K562 (cell line): Measurements from ENCODE around the gene USP20. TPM values are rescaled to one million over a fixed set of nuclear protein-coding genes. Genes with fewer than 3 reads are reported as not detected.

Experiments used
- ATAC-seq: fragments of 200-7000 bp; cut with Tn5 transposase; 3 replicates; pipeline ENCODE4 v1.9.1; 2020; ENCODE audit warnings: moderate library complexity
- BruUV-seq: library from RNA; stranded (reverse); fragments of 400-500 nt; replicated peaks from 2 replicates; lab custom pipeline; 2021; lab: Mats Ljungman, UMichigan
- CTCF ChIA-PET: fragments of 300-600 bp; formaldehyde crosslinking; extraction: SDS; loops from one replicate; lab custom pipeline; 2021; ENCODE audit warnings: low intra/inter-chr PET ratio; lab: Yijun Ruan, JAX
- POLR2A ChIA-PET: fragments of 300-600, 350-650 bp; sonication (Branson Sonifier 250); formaldehyde crosslinking; extraction: SDS; loops from one replicate; lab custom pipeline; 2021; ENCODE audit warnings: antibody characterized with exemption, inconsistent platforms; lab: Yijun Ruan, JAX
- DNase-seq, 4 experiments: peaks; one replicate each; pipeline versions ENCODE4 v3.0.0 to v3.0.0-alpha.2; 2011 to 2018; ENCODE audit warnings: low spot score in 3 of 4, mixed read lengths in 3 of 4; ENCODE audit errors: extremely low read depth in 1 of 4
- FAIRE-seq: peaks from 2 replicates; lab custom pipeline; 2011; peaks lifted over from hg19 to GRCh38; lab: Jason Lieb, UNC
- H2AFZ ChIP-seq: 2 replicates; pipeline ENCODE4 v1.6.0; 2011; ENCODE audit warnings: low read depth, low read length, control low read depth, inconsistent platforms
- H3K27ac ChIP-seq: fragments of 200-600 bp; 3 replicates; pipeline ENCODE4 v1.8.0; 2011; ENCODE audit warnings: low read depth, mild to moderate bottlenecking, control low read depth, inconsistent platforms, low read length, moderate library complexity, mixed read lengths; ENCODE audit errors: extremely low read depth
- H3K27me3 ChIP-seq, 2 experiments: fragments of 300-600 bp in 1 of 2; 2 replicates in 1 of 2; 3 replicates in 1 of 2; pipeline versions ENCODE4 v1.6.0 to v1.8.0; 2011; ENCODE audit warnings: inconsistent platforms in 2 of 2, low read length in 2 of 2, mild to moderate bottlenecking in 1 of 2, mixed read lengths in 1 of 2, moderate library complexity in 1 of 2; ENCODE audit not compliant: control insufficient read depth in 2 of 2, insufficient read depth in 2 of 2
- H3K36me3 ChIP-seq: fragments of 300-600 bp; 3 replicates; pipeline ENCODE4 v1.8.0; 2011; ENCODE audit warnings: mild to moderate bottlenecking, low read length, inconsistent platforms; ENCODE audit not compliant: control insufficient read depth, insufficient read depth
- H3K4me1 ChIP-seq, 2 experiments: fragments of 200-600 bp in 1 of 2; replicated peaks in 1 of 2; 2 replicates in 1 of 2; 3 replicates in 1 of 2; pipeline versions ENCODE4 v1.5.1 to v1.8.0; 2011; ENCODE audit warnings: inconsistent platforms in 2 of 2, low read length in 2 of 2, mild to moderate bottlenecking in 1 of 2, mixed read lengths in 1 of 2, moderate library complexity in 1 of 2; ENCODE audit not compliant: control insufficient read depth in 2 of 2, insufficient read depth in 2 of 2
- H3K4me2 ChIP-seq: 2 replicates; pipeline ENCODE4 v1.6.1; 2011; ENCODE audit warnings: low read length, control low read depth, inconsistent platforms, mixed read lengths; ENCODE audit not compliant: insufficient read depth
- H3K4me3 ChIP-seq: fragments of 200-600 bp; sonication (generic), shearing (Covaris generic); 2 replicates; pipeline ENCODE4 v1.5.1; 2016; ENCODE audit warnings: control low read depth, inconsistent platforms
- H3K79me2 ChIP-seq: fragments of 200-600 bp; 3 replicates; pipeline ENCODE4 v1.8.0; 2011; ENCODE audit warnings: low read length, inconsistent platforms; ENCODE audit not compliant: control insufficient read depth, insufficient read depth
- H3K9ac ChIP-seq, 2 experiments: 2 replicates each; pipeline versions ENCODE4 v1.6.0 to v1.6.1; 2011; ENCODE audit warnings: low read depth in 2 of 2, low read length in 2 of 2, control low read depth in 1 of 2, inconsistent platforms in 1 of 2, mild to moderate bottlenecking in 1 of 2, mixed read lengths in 1 of 2; ENCODE audit not compliant: insufficient read depth in 1 of 2
- H3K9me1 ChIP-seq: one replicate; pipeline ENCODE4 v1.6.0; 2011; ENCODE audit warnings: inconsistent platforms, mild to moderate bottlenecking, low read length, moderate library complexity; ENCODE audit not compliant: control insufficient read depth, insufficient read depth
- H3K9me3 ChIP-seq: replicated peaks from 2 replicates; pipeline ENCODE4 v1.5.1; 2011; ENCODE audit warnings: low read depth, low read length, inconsistent platforms; ENCODE audit not compliant: control insufficient read depth, insufficient read depth
- H4K20me1 ChIP-seq: replicated peaks from 2 replicates; pipeline ENCODE4 v1.6.1; 2011; ENCODE audit warnings: low read length, inconsistent platforms, mixed read lengths; ENCODE audit not compliant: control insufficient read depth, insufficient read depth
- FIP1L1 ChIP-seq: fragments of 200-400 bp; formaldehyde crosslinking; IDR thresholded peaks from 2 replicates; pipeline ENCODE4 v1.6.1; 2018; ENCODE audit warnings: mild to moderate bottlenecking, low read depth, low read length; ENCODE audit not compliant: poor library complexity, severe bottlenecking
- HMGN3 ChIP-seq: IDR thresholded peaks from 2 replicates; pipeline ENCODE4 v1.6.1; 2011; ENCODE audit warnings: borderline replicate concordance, low read depth, mild to moderate bottlenecking, mixed read lengths, low read length; ENCODE audit not compliant: insufficient read length; ENCODE audit errors: extremely low read depth
- KDM4B ChIP-seq, 2 experiments: fragments of 450-650 bp in 1 of 2; sonication (generic) in 1 of 2; IDR thresholded peaks; 2 replicates each; pipeline ENCODE4 v1.6.1; 2016 to 2017; ENCODE audit warnings: borderline replicate concordance in 2 of 2, antibody characterized with exemption in 1 of 2, low read depth in 1 of 2, mild to moderate bottlenecking in 1 of 2
- SP2 ChIP-seq: IDR thresholded peaks from 2 replicates; pipeline ENCODE4 v1.6.1; 2011; ENCODE audit warnings: mild to moderate bottlenecking, low read depth, low read length, moderate library complexity; ENCODE audit not compliant: poor library complexity, severe bottlenecking; ENCODE audit errors: extremely low read depth
- YY1 ChIP-seq, 3 experiments: IDR thresholded peaks; 2 replicates each; pipeline ENCODE4 v1.6.1; 2011; ENCODE audit warnings: low read length in 2 of 3, mild to moderate bottlenecking in 2 of 3, moderate library complexity in 2 of 3, borderline replicate concordance in 1 of 3, control low read depth in 1 of 3, low read depth in 1 of 3; ENCODE audit not compliant: insufficient read depth in 3 of 3, insufficient replicate concordance in 2 of 3, control insufficient read depth in 1 of 3, insufficient read length in 1 of 3; ENCODE audit errors: extremely low read depth in 1 of 3
- ZNF347 ChIP-seq: fragments of 450-650 bp; formaldehyde crosslinking; IDR thresholded peaks from 2 replicates; pipeline ENCODE4 v1.4.0; 2020; ENCODE audit warnings: low read depth, mild to moderate bottlenecking, moderate library complexity
- ZNF830 ChIP-seq: fragments of 250-450 bp; sonication (Bioruptor Pico); IDR thresholded peaks from 2 replicates; pipeline ENCODE4 v1.5.0; 2021; ENCODE audit warnings: mild to moderate bottlenecking
- WGBS: fragments of 100-300 bp; shearing (Covaris generic); methylation state at CpG from one replicate; pipeline ENCODE4 v1.1.6; 2016; ENCODE audit warnings: low coverage, mixed read lengths; ENCODE audit not compliant: insufficient coverage; ENCODE audit errors: missing lambda C conversion rate; 5-methylcytosine and 5-hydroxymethylcytosine counted together
- in situ Hi-C: fragments of 300-500 bp; cut with MboI; formaldehyde crosslinking; loops from 4 replicates; pipeline ENCODE4 v1.15.0; 2018; ENCODE audit warnings: inconsistent platforms, mixed read lengths
- intact Hi-C: fragments of 100-400 bp; cut with micrococcal nuclease; formaldehyde crosslinking; loops from 2 replicates; pipeline ENCODE4 v1.14.2; 2022
- polyA plus RNA-seq, 8 experiments: library from polyadenylated mRNA; depleted of rRNA in 4 of 8; stranded (reverse) in 5 of 8; unstranded in 3 of 8; fragments of >200 nt; fragmentation: Nextera tagmentation in 2 of 8; fragmentation: Illumina TruSeq in 1 of 8; extraction: Ambion mirVana in 2 of 8; extraction: Trizol in 1 of 8; gene quantifications; 2 replicates each; pipeline versions ENCODE4 v1.2.1 to v1.2.3, GENCODE V29; 2011 to 2014; ENCODE audit warnings: inconsistent platforms in 1 of 8, missing spikeins in 1 of 8
- total RNA-seq, 7 experiments: library from RNA; depleted of rRNA in 6 of 7; stranded (reverse); fragments of >200 nt in 6 of 7; fragmentation: Illumina TruSeq in 2 of 7; extraction: Trizol in 2 of 7; gene quantifications; 2 replicates each; pipeline versions ENCODE4 v1.2.1 to v1.2.3, GENCODE V29; 2011 to 2021; ENCODE audit warnings: low replicate concordance in 1 of 7
- TF ChIP-seq, protein P1 (sequence below): fragments of 250-450 bp; sonication (Bioruptor Pico); IDR thresholded peaks from 2 replicates; pipeline ENCODE4 v1.4.0; 2020; ENCODE audit warnings: mild to moderate bottlenecking, moderate library complexity, borderline replicate concordance
- TF ChIP-seq, protein P2 (sequence below): sonication (generic); formaldehyde crosslinking; IDR thresholded peaks from 2 replicates; pipeline ENCODE4 v1.8.1; 2023; ENCODE audit warnings: mild to moderate bottlenecking, missing genetic modification reagents
- TF ChIP-seq, protein P3 (sequence below): fragments of 450-650 bp; formaldehyde crosslinking; IDR thresholded peaks from 2 replicates; pipeline ENCODE4 v1.4.0; 2022; ENCODE audit warnings: missing genetic modification characterization

The USP20 gene
- total and polyA plus RNA-seq, 9 of the 15 experiments (the other 6 are each of a cell fraction or from before 2014, with no cell fraction given) = 1.9 to 136 (median 49.1) TPM

DNA sequence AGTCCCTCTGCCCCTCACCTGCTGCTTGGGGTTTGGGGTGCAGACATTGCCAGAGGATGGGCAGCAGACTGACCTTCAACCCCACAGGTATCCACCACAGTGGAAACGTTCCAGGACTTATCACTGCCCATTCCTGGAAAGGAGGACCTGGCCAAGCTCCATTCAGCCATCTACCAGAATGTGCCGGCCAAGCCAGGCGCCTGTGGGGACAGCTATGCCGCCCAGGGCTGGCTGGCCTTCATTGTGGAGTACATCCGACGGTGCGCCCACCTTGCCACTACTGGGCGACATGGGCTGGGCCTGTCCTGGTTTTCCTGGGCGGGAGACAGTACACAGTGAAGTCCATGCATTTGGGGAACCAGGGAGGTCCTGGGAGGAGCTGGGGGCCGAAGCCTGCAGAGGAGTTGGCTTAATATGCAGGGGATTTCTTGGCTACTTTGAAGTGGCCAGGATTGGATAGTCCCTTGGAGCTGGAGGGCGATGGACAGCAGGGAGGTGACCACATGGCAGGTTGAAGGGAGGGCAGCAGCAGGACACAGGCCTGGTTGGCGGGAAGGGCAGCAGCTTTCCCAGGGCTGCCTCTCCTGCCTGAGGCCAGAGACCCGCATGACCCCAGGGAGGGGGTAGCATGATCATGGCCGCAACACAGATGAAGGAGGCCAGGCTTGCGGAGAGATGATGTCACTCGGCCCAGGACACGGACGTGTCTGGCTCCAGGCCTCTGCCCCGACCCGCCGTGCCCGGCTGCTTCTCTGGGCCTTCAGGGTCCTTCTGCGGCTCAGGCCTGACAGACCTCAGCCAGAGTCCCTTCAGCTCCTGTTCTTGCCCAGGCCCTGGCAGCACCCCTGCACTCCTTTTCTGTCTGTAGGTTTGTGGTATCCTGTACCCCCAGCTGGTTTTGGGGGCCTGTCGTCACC lies 34.6 kb downstream of the USP20 start:
- no peak overlapping the region for H3K4me3 ChIP-seq
- 93% methylated on average over 24 of the region's 24 CpGs for WGBS
- FAIRE-seq = no peak
- TF ChIP-seq ZNF830 = 0 out of 2 replicates have a peak, but pooled peaks have one; percentile 9
- no peak for TF ChIP-seq YY1 (IDR thresholded peaks at IDR 0.05; ENCODE audit: borderline replicate concordance in 1 of 3, control insufficient read depth in 1 of 3, extremely low read depth in 1 of 3, insufficient read depth in 3 of 3, insufficient read length in 1 of 3, insufficient replicate concordance in 2 of 3, low read depth in 1 of 3, low read length in 2 of 3)
- TF ChIP-seq FIP1L1 = peak; percentile 59
- no peak for TF ChIP-seq SP2
- TF ChIP-seq HMGN3 = peak; percentile 28
- no peak for TF ChIP-seq ZNF347 (CRISPR knock-in tag)
- TF ChIP-seq, protein P1, sequence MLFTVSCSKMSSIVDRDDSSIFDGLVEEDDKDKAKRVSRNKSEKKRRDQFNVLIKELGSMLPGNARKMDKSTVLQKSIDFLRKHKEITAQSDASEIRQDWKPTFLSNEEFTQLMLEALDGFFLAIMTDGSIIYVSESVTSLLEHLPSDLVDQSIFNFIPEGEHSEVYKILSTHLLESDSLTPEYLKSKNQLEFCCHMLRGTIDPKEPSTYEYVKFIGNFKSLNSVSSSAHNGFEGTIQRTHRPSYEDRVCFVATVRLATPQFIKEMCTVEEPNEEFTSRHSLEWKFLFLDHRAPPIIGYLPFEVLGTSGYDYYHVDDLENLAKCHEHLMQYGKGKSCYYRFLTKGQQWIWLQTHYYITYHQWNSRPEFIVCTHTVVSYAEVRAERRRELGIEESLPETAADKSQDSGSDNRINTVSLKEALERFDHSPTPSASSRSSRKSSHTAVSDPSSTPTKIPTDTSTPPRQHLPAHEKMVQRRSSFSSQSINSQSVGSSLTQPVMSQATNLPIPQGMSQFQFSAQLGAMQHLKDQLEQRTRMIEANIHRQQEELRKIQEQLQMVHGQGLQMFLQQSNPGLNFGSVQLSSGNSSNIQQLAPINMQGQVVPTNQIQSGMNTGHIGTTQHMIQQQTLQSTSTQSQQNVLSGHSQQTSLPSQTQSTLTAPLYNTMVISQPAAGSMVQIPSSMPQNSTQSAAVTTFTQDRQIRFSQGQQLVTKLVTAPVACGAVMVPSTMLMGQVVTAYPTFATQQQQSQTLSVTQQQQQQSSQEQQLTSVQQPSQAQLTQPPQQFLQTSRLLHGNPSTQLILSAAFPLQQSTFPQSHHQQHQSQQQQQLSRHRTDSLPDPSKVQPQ = no peak
- TF ChIP-seq, protein P2, sequence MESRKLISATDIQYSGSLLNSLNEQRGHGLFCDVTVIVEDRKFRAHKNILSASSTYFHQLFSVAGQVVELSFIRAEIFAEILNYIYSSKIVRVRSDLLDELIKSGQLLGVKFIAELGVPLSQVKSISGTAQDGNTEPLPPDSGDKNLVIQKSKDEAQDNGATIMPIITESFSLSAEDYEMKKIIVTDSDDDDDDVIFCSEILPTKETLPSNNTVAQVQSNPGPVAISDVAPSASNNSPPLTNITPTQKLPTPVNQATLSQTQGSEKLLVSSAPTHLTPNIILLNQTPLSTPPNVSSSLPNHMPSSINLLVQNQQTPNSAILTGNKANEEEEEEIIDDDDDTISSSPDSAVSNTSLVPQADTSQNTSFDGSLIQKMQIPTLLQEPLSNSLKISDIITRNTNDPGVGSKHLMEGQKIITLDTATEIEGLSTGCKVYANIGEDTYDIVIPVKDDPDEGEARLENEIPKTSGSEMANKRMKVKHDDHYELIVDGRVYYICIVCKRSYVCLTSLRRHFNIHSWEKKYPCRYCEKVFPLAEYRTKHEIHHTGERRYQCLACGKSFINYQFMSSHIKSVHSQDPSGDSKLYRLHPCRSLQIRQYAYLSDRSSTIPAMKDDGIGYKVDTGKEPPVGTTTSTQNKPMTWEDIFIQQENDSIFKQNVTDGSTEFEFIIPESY (CRISPR knock-in tag) = peak; percentile 37; the same call in 1 of the 2 replicates
- TF ChIP-seq, protein P3, sequence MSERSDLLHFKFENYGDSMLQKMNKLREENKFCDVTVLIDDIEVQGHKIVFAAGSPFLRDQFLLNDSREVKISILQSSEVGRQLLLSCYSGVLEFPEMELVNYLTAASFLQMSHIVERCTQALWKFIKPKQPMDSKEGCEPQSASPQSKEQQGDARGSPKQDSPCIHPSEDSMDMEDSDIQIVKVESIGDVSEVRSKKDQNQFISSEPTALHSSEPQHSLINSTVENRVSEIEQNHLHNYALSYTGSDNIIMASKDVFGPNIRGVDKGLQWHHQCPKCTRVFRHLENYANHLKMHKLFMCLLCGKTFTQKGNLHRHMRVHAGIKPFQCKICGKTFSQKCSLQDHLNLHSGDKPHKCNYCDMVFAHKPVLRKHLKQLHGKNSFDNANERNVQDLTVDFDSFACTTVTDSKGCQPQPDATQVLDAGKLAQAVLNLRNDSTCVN (CRISPR knock-in tag) = no peak
- TF ChIP-seq KDM4B (IDR thresholded peaks at IDR 0.05; ENCODE audit: borderline replicate concordance in 2 of 2, low read depth in 1 of 2) = no peak

More for the DNA sequence above, 34.6 kb downstream of the USP20 start:
- H3K27ac ChIP-seq = no peak overlapping the region
- in situ Hi-C loops (no loop called here), intact Hi-C loops (no loop called here)
- ChIA-PET CTCF (no interaction called here), POLR2A (interaction anchor here (0.6 to 3.7 kb wide), 4 partner anchors 9 to 31 kb away, joined by 3 to 30 read pairs (median 4); no protein-coding TSS in a partner anchor)
- H3K4me1 ChIP-seq = peaks cover 5 to 68% of the 10 kb centered on the region in 2 experiments
- ATAC-seq (no peak), DNase-seq (no peak)
- no peaks in the 10 kb centered on the region for H3K27me3 ChIP-seq
- peaks cover 91% of the 10 kb centered on the region for H3K36me3 ChIP-seq
- no peak overlapping the region for H3K4me2 ChIP-seq
- H3K79me2 ChIP-seq = no peaks in the 10 kb centered on the region
- H3K9ac ChIP-seq = peak overlapping the region in 1 of 2 experiments; percentile 41; a peak in 2 of 4 replicates
- no TSS peak for BruUV-seq
- H3K9me3 ChIP-seq = no peaks in the 10 kb centered on the region
- H4K20me1 ChIP-seq = no peaks in the 10 kb centered on the region
- H3K9me1 ChIP-seq = peaks cover 4% of the 10 kb centered on the region
- H2AFZ ChIP-seq = no peak overlapping the region
